Mammary epithelial cell (primary cell): Measurements from ENCODE around the gene ZNF76.

ENCODE experiments used
- CTCF ChIP-seq, 2 donors: IDR thresholded peaks in 1 of 2; conservative IDR thresholded peaks in 1 of 2; 2 replicates each; pipeline ENCODE4 v1.5.1; 2011 to 2012; ENCODE audit warnings: inconsistent platforms in 2 of 2, low read length in 2 of 2, mild to moderate bottlenecking in 2 of 2, control low read depth in 1 of 2, low read depth in 1 of 2; ENCODE audit not compliant: insufficient read depth in 1 of 2; ENCODE audit errors: extremely low read depth in 1 of 2
- EZH2 ChIP-seq: IDR thresholded peaks from 2 replicates; pipeline ENCODE4 v1.6.1; 2012; ENCODE audit warnings: low read length, inconsistent platforms, borderline replicate concordance

GRCh38 chr6:35319346-35320030, 60.0 kb downstream of the ZNF76 start:
- no peak for TF ChIP-seq CTCF (conservative IDR thresholded peaks at IDR 0.05 in 1 of 2, IDR thresholded peaks at IDR 0.05 in 1 of 2; ENCODE audit: extremely low read depth in 1 of 2, insufficient read depth in 1 of 2, low read depth in 1 of 2, low read length in 2 of 2)
- TF ChIP-seq EZH2: no peak
